ENCODE results near the gene WNT3A.

The WNT3A gene

GRCh38 chr1:228073061-228073856, 66.5 kb downstream of the WNT3A start:
- DNase-seq = no peak

- no peak for DNase-seq
These were observed 67.2 kb downstream of the WNT3A start for GRCh38 chr1:228073857-228074545.

- DNase-seq = no peak
These were observed 68.3 kb downstream of the WNT3A start for GRCh38 chr1:228074954-228075730.

- no peak for DNase-seq
These were observed 69.0 kb downstream of the WNT3A start for GRCh38 chr1:228075801-228076271.

GRCh38 chr1:228076796-228077430, 70.1 kb downstream of the WNT3A start:
- DNase-seq = no peak

- DNase-seq = no peak
These were observed 71.0 kb downstream of the WNT3A start for GRCh38 chr1:228077565-228078330.

- DNase-seq = no peak
These were observed 72.2 kb downstream of the WNT3A start for GRCh38 chr1:228079013-228079412.

GRCh38 chr1:228079601-228080263, 72.9 kb downstream of the WNT3A start:
- no peak for DNase-seq

- no peak for DNase-seq
These were observed 74.3 kb downstream of the WNT3A start for GRCh38 chr1:228081144-228081543.

GRCh38 chr1:228081578-228082213, 74.9 kb downstream of the WNT3A start:
- DNase-seq = no peak

GRCh38 chr1:228082214-228082917, 75.6 kb downstream of the WNT3A start, which contains the start of gene ARF1:
Gene ARF1, plus strand, starts transcription at chr1:228082708. Its CDS starts 14,407 bp downstream, at chr1:228097115.
- peak; percentile 93 for DNase-seq

- DNase-seq = peak; percentile 41
These were observed 76.4 kb downstream of the WNT3A start for GRCh38 chr1:228082918-228083870.

GRCh38 chr1:228083871-228084278, 77.1 kb downstream of the WNT3A start:
- no peak for DNase-seq

GRCh38 chr1:228084325-228084724, 77.5 kb downstream of the WNT3A start:
- no peak for DNase-seq

- no peak for DNase-seq
These were observed 78.0 kb downstream of the WNT3A start for GRCh38 chr1:228084797-228085196.

GRCh38 chr1:228085287-228085951, 78.6 kb downstream of the WNT3A start:
- no peak for DNase-seq

- no peak for DNase-seq
These were observed 81.0 kb downstream of the WNT3A start for GRCh38 chr1:228087771-228088251.
